Coronary artery (tissue), 2 donors: ENCODE measurements around the gene PCGF3.

Source experiments
- DNase-seq: peaks from one replicate; pipeline ENCODE4 v3.0.0-alpha.2; 2017; ENCODE audit warnings: low spot score
- H3K27ac ChIP-seq, 2 donors: fragments of 200-600 bp; sonication (generic); one replicate each; pipeline ENCODE4 v1.5.1; 2016 to 2019
- H3K4me3 ChIP-seq: fragments of 200-600 bp; sonication (generic); 2 replicates; pipeline ENCODE4 v1.5.1; 2016; ENCODE audit warnings: mild to moderate bottlenecking, moderate library complexity
- TF ChIP-seq, protein P1 (sequence below): fragments of 200-600 bp; sonication (generic); IDR thresholded peaks from one replicate; pipeline ENCODE4 v1.5.1; 2019; ENCODE audit warnings: antibody characterized with exemption

Gene PCGF3

GRCh38 chr4:808860-809570 lies 103.4 kb downstream of the PCGF3 start:
- Histone ChIP-seq H3K4me3 (no peak overlapping the region), H3K27ac (no peak overlapping the region)
- DNase-seq, result no peak
- TF ChIP-seq, protein P1, sequence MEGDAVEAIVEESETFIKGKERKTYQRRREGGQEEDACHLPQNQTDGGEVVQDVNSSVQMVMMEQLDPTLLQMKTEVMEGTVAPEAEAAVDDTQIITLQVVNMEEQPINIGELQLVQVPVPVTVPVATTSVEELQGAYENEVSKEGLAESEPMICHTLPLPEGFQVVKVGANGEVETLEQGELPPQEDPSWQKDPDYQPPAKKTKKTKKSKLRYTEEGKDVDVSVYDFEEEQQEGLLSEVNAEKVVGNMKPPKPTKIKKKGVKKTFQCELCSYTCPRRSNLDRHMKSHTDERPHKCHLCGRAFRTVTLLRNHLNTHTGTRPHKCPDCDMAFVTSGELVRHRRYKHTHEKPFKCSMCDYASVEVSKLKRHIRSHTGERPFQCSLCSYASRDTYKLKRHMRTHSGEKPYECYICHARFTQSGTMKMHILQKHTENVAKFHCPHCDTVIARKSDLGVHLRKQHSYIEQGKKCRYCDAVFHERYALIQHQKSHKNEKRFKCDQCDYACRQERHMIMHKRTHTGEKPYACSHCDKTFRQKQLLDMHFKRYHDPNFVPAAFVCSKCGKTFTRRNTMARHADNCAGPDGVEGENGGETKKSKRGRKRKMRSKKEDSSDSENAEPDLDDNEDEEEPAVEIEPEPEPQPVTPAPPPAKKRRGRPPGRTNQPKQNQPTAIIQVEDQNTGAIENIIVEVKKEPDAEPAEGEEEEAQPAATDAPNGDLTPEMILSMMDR, result no peak

GRCh38 chr4:813900-814299 lies 108.3 kb downstream of the PCGF3 start:
- H3K27ac ChIP-seq, result no peak overlapping the region
- no peak overlapping the region for H3K4me3 ChIP-seq
- DNase-seq, result no peak
- TF ChIP-seq, protein P1, result no peak

DNA sequence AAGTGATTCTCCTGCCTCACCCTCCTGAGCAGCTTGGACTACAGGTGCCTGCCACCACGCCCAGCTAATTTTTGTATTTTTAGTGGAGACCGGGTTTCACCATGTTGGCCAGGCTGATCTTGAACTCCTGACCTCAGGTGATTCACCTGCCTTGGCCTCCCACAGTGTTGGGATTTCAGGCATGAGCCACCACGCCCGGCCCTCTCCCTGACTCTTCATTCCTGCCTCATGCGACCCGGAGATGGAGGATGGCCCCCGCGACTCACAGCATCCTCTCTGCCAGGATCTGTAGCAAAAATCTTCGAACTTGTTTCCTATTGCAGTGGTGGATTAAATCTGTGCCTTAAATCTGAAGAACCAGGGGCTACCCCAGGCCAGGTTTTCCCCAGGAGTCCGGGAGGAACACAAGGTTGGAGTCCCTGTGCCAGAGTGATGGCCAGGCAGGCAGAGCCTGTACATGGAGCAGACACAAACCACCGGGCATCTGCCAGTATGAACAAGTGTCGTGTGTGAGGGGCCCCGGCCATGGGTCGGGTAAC lies 108.7 kb downstream of the PCGF3 start:
- H3K27ac ChIP-seq, result no peak overlapping the region

GRCh38 chr4:815464-816146 lies 110.0 kb downstream of the PCGF3 start:
- DNase-seq, result no peak
- no peak overlapping the region for H3K4me3 ChIP-seq

More for the DNA sequence above, 108.7 kb downstream of the PCGF3 start:
- TF ChIP-seq, protein P1, result no peak
- no peak overlapping the region for H3K4me3 ChIP-seq
- DNase-seq, result no peak

DNA sequence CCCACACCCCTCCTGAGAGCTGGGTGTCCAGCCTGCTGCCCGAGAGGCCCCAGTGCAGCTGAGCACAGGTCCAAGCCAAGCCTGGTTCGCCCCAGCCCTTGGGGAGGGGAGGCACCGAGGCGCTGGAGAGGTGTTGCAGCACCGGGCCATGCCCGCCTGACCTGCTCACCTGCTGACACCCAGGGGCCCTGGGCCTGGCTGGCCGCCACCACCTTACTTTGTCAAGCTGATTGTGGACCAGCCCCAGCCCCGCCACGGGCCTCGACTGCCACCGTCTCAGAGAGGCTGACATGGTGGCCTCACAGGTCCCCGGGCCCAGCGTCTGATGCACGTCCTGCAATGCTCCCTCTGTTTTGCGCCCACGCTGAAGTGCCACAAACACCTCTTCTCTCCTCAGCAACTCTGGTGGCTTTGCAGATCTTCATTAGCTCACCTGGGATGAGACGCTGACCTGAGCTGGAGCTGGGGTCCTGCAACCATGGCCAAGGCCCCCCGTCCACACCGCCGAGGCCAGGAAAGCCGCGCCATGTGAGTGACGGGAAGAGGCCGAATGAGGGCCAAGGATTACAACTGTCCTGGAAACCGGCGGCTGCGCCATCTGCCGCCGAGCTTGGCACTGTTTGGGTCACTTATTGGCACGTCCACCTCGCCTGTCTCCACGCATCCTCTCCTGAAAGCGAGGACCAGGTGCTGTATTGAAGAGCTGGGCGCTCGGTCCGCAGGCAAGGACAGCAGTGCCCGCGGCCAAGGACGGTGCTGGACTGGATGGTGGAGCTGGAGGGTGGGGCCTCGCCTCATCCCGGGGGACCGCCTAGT lies 112.7 kb downstream of the PCGF3 start:
- TF ChIP-seq, protein P1, result no peak
- Histone ChIP-seq H3K27ac (no peak overlapping the region), H3K4me3 (no peak overlapping the region)
- no peak for DNase-seq

More at GRCh38 chr4:815464-816146, 110.0 kb downstream of the PCGF3 start:
- H3K27ac ChIP-seq, result no peak overlapping the region
- TF ChIP-seq, protein P1, result no peak

GRCh38 chr4:819401-820229 lies 114.0 kb downstream of the PCGF3 start:
- H3K27ac ChIP-seq, result no peak overlapping the region
- H3K4me3 ChIP-seq, result no peak overlapping the region
- TF ChIP-seq, protein P1, result no peak
- no peak for DNase-seq
